ENCODE data around the gene ZACN.

The ZACN gene

GRCh38 chr17:76078860-76079534, at the start of gene ZACN:
ZACN (plus strand) TSS chr17:76079182; CDS start chr17:76079265, 83 bp downstream.
- TF ChIP-seq RAD21 (IDR thresholded peaks at IDR 0.05; ENCODE audit: low read depth) = no peak
- TF ChIP-seq TCF12 (IDR thresholded peaks at IDR 0.05; ENCODE audit: low read depth) = no peak
- 0 out of 2 replicates have a peak, but pooled peaks have one; percentile 3 for TF ChIP-seq TAF1 (IDR thresholded peaks at IDR 0.05; ENCODE audit: low read depth)
- TF ChIP-seq, protein P1, sequence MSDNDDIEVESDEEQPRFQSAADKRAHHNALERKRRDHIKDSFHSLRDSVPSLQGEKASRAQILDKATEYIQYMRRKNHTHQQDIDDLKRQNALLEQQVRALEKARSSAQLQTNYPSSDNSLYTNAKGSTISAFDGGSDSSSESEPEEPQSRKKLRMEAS (IDR thresholded peaks at IDR 0.05) = no peak
- TF ChIP-seq EP300 (IDR thresholded peaks at IDR 0.05; ENCODE audit: borderline replicate concordance) = 0 out of 2 replicates have a peak, but pooled peaks have one; percentile 16
- TF ChIP-seq NFIC (IDR thresholded peaks at IDR 0.05) = no peak
- no peak for TF ChIP-seq TEAD4 (IDR thresholded peaks at IDR 0.05)
- TF ChIP-seq USF1 (IDR thresholded peaks at IDR 0.05) = no peak
- 0 out of 2 replicates have a peak, but pooled peaks have one; percentile 7 for TF ChIP-seq YY1 (IDR thresholded peaks at IDR 0.05; ENCODE audit: low read depth)
- TF ChIP-seq REST (IDR thresholded peaks at IDR 0.05; ENCODE audit: low read depth) = no peak

- TF ChIP-seq FOXM1 (IDR thresholded peaks at IDR 0.05; ENCODE audit: borderline replicate concordance, low read depth) (no peak), CEBPB (IDR thresholded peaks at IDR 0.05) (no peak)
- TF ChIP-seq, protein P1 (IDR thresholded peaks at IDR 0.05) = 0 out of 2 replicates have a peak, but pooled peaks have one; percentile 18
Observed at GRCh38 chr17:76032073-76032779, 46.8 kb upstream of the ZACN start.

DNA sequence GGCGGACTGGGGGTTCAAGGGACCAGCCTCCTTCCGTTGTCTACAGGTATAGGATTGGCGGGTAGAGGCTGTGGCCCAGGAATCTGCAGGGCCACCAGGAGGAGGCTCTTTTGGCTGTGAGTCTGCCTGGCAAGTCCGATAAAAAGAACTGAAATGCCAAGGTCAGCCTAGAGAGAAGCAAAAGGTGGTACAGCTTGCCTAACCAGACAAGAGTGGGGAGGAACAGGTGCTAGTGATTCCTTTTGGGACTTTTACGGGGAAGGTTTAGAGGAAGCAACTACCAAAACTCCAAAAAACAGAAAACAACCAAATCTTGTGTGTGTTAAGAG, 46.2 kb upstream of the ZACN start:
- TF ChIP-seq CREB1 (IDR thresholded peaks at IDR 0.05; ENCODE audit: low read depth) (no peak), REST (IDR thresholded peaks at IDR 0.05; ENCODE audit: low read depth) (no peak), TCF12 (IDR thresholded peaks at IDR 0.05; ENCODE audit: low read depth) (no peak), EGR1 (IDR thresholded peaks at IDR 0.05) (no peak)

GRCh38 chr17:76033139-76033538, 45.8 kb upstream of the ZACN start:
- TF ChIP-seq TCF12 (IDR thresholded peaks at IDR 0.05; ENCODE audit: low read depth) (no peak), EGR1 (IDR thresholded peaks at IDR 0.05) (no peak), USF1 (IDR thresholded peaks at IDR 0.05) (no peak)

DNA sequence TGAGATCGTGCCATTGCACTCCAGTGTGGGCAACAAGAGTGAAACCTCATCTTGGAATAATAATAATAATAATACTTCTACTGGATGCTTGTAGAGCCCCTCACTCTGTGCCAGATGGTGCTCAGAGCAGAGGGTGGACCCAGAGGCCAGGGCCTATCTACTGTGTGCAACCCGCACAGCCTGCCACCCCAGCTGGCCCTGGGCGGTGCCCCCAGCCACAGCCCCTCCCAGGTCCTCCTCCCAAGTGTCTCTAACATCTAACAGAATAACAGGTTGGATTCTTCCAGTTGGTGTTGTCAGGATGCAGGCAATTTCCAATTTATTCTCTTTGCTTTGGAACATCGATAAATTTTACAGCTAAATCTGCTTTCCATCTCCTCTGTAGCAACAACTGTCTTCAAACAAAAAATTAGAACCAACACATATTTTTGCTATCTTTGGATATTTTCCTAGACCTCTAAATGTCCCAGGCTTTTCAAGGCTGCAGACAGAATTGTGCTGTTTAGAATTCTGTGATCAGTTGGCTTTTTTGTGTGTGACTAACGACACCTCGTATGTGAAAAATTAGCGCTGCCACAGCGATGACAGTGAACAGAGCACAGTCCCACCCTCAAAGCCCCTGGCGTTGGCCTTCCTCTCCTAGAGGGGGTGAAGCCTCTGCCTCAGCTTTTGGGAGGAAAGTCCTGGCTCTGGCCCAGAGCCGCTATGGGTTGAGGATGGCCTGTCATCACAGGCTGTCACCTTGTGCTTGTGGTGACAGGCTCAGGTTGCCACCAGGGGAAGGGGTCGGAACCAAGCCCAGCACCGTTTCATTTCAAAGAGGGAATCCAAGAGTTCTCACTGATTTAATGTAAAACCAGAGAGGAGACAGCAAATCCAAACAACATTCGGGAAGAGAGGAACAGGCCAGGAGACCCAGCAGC, 44.3 kb upstream of the ZACN start:
- TF ChIP-seq TCF12 (IDR thresholded peaks at IDR 0.05; ENCODE audit: low read depth) (no peak), TEAD4 (IDR thresholded peaks at IDR 0.05) (no peak), USF1 (IDR thresholded peaks at IDR 0.05) (no peak), EGR1 (IDR thresholded peaks at IDR 0.05) (no peak), ZBTB7A (IDR thresholded peaks at IDR 0.05; ENCODE audit: low read depth) (no peak), NFIC (IDR thresholded peaks at IDR 0.05) (no peak)
